SIG-M5 treated with dmso at 0.1 percent for 504 hours (cell line): ENCODE data around the gene RTP2.

ENCODE experiments used
- DNase-seq: peaks from one replicate; lab custom pipeline; 2025; ENCODE audit not compliant: unreplicated experiment; lab: John Stamatoyannopoulos, UW

Gene RTP2

DNA sequence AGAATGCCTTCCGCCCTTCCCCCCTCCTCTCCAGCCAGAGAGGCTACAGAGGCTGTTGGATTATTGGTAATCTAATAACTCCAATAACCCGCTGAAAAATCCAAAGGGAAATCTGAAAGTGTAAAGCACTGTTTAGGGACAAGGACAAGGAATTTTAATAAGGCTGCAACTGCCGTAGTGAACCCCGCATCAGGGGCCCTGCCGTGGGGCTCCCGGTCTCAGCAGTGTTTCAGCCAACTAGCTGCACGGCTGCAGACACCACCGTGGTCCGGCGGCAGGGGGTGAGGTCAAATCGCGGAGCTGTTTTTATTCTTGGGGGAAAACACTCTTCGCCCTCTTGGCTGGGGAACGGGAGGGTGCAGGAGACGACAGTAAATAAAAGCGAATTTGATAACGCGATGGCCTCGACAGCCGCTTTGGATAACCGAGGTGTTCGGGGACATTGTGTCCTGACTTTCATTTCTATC lies 36.8 kb upstream of the RTP2 start:
- no peak for DNase-seq

- peak; percentile 88 for DNase-seq
Observed at GRCh38 chr3:187738331-187739093, 36.2 kb upstream of the RTP2 start.

DNA sequence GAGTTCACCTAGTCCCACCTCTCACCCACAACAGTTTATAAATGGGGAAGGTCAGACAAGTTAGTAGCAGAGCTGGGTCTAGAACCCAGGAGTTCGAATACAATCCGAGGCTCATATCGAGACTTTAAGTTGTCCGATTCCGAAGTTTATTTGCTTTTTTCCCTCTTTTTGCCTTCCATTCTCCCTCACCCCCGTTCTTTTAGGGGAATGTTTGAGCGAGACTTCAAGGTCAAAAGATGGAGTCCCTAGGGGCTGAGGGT lies 35.6 kb upstream of the RTP2 start:
- no peak for DNase-seq

DNA sequence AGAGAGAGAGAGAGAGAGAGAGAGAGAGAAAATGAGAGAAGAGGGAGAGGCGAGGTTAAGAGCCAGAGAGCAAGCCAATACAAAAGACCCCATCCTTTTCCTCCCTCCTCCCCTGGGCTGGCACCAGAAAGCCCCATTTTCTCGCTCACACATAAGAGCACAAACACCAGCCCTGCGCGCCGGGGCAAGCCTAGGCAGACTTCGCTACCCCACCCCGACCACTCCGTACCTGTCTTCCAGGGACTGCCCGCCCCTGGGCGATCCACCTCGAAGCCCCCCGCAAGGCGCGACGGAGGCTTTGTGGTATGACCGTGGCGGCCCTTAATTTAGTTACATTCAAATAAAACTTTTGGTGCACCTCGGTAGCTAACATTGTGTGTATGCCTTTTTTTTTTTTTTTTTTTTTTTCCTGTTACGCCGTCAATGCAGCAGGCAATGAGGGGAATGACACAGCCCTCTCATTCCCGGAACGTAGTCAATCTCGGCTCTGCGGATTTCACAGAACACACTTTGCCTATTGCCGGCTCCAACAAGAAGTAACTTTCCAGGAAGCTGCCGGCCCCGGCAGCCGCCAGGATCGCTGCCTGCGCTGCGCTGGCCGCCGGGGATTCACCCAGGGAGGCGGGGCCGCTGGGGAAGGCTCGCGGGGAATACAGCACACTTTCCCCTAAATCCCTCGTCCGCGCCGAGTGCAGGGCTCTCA lies 35.2 kb upstream of the RTP2 start:
- peak; percentile 39 for DNase-seq

DNA sequence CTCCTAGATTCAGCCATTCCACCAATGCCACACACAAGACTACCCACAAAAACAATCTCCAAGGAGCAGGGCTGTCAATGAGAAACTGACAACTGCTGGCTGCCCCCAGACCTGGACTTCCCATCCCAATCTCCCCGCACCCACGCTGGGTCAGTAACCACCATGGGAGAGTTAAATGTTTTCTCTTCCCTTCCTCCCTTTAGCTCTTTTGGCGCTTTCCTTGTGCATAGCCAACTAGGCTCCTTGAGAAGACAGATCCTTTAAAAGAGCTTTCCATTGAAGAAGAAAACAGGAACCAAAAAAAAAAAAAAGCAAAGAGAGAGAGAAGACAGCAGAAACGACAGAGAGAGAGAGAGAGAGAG lies 34.6 kb upstream of the RTP2 start:
- peak; percentile 11 for DNase-seq

DNA sequence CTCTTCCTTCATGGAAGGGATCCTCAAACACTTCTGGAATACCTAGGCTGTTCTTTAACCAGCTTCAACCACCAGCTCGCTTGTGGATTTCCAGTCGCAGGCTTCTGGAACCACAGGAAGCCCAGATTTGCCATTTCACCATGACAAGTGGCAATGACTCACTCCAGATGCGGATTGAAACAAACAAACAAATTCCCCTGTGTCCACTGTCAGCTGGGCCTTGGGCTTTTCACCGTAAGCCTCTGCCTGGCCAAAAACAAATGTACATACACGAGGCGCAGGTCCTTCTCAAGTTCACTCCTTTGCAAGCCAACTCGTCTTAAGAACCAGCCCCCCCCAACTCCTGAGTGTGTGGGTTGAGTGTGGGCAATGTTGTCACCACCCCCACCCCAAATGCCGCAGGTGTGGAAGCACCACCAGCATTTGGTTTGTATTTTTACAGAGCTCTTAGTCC lies 34.1 kb upstream of the RTP2 start:
- no peak for DNase-seq

DNA sequence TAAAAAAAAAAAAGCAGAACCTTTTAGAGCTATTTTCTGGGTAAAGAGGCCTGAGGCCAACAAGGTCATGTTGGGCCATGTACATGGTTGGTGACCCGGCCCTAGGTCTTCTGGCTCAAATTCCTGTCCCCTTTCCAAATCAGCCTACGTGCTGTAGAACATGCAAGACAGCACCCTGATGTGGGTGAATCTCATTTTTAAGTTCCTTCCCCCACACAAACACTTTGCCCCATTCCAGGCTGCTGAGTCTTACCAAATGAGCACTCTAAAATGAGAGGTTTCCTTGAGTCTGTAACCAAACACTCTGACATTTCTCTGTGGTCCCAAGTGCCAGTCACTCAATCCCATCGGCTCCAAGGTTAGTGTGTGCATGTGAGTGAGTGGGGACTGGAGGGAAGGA lies 33.5 kb upstream of the RTP2 start:
- no peak for DNase-seq

DNA sequence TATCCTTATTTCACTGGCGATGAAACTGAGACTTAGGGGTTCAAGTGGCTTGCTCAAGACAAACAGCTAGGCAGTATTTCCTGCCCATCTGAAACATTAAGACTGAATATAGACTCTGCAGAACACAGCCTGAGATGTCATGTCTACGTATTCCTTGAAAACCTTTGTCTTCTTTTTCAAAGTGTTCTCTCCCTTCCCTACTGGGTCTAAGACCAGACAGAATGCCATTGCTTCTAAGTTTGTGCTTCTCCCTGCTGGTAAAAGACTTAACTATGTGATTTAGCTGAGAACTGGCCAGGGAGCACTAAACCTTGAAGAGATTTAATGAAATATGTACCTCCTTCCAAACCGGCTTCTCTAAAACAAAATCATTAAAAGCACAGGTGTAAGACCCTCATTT lies 33.0 kb upstream of the RTP2 start:
- no peak for DNase-seq

DNA sequence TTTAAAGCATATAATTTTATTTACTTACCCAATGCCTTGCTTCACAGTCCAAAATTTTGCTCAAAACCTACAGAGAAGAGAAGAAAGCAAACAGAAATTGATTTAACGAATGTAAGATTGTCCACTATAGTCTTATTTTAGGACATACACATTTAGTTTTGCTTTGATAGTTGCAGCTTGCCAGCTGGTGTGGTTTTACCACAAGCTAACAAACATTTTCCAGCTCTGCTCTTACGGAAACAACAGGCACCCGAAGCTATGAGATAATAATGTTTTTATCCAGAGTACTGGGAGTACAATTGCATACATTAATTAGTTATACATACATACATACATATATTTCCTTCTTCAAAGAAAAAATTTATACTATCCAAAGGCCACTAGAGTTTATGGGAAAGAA lies 32.5 kb upstream of the RTP2 start:
- DNase-seq: no peak

DNA sequence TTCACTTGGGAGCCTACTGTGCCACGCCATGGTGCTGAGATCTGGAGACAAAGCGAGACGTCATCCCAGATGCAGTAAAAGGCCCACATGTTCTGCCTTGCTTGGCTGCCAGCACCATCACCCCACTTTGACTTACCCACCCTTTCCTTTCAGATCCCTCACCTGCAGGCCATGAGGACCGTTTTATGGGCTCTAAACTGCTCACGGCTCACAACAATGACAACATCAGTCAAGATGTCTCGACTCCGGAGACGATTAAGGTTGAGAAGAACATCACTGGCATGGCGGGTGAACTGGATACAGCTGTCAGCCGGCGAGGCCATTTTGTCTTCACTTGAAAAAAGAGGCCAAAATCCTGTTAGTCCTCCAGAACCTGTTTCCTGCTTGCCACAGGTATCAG lies 31.0 kb upstream of the RTP2 start:
- no peak for DNase-seq

GRCh38 chr3:187729598-187729997 lies 27.2 kb upstream of the RTP2 start:
- DNase-seq: no peak

GRCh38 chr3:187728940-187729583 lies 26.7 kb upstream of the RTP2 start:
- no peak for DNase-seq

- DNase-seq: no peak
Observed at GRCh38 chr3:187728248-187728647, 25.9 kb upstream of the RTP2 start.

- no peak for DNase-seq
Observed at GRCh38 chr3:187726564-187726963, 24.2 kb upstream of the RTP2 start.

DNA sequence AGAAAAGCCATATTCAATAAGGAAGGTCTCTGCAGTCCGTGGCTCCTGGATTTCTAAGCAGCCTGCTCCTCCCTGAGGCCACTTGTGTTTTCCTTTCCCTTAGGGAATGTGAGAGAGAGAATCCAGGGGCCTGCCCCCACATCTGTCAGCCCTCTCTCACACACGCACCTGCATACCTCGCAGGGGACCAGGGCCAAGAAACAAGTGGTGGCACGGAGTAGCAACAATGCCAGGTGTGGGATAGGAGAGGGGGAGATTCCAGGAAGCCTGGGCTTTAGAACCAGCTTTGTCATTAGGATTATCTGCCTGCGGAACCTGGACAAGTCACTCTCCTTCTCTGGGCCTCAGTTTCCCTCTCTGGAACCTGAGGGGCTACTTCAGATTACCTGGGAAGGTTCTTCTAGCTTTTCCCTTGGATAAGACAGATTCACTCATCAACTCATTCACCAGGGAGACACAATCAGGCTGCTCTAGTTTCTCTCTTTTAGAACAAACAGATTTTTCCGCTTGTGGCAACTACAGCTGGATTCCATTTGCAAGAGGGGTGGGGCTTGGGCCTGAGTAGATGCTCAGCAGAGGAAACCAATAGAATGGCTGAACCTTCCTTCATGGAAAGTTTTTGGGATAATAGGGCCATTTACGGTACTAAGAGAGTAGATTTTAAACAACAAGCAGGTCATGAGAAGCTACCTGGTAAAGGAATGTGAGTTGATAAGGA lies 23.5 kb upstream of the RTP2 start:
- no peak for DNase-seq

DNA sequence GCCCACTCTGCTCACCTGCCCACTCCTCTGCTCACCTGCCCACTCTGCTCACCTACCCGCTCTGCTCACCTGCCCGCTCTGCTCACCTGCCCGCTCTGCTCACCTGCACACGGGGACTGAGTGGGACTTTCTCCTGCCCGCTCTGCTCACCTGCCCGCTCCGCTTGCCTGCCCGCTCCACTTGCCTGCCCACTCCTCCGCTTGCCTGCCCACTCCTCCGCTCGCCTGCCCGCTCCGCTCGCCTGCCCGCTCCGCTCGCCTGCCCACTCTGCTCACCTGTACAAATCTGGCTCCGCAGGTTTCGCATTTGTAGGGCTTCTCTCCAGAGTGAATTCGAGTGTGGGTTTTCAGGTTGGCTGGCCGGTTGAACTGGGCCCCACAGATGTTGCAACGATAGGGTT lies 22.9 kb upstream of the RTP2 start:
- no peak for DNase-seq

DNA sequence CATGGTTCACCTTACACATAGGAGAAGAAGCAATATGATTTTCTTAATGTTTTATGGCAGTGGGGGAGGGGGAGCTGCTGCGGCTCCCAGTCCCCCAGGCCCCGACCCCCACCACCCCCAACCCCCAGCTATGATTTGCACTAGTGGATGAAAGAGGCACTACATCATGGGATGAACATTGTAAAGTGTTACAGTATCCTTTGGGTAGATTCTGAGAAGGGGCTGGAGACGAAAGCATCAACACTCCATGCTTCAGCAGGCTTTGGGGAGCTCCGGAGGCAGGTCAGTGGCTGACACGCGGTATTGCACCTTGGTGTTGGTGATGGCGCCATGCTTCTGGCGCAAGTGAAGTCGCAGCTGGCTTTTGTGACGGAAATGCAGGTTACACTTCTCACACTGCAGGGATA lies 19.9 kb upstream of the RTP2 start:
- no peak for DNase-seq

DNA sequence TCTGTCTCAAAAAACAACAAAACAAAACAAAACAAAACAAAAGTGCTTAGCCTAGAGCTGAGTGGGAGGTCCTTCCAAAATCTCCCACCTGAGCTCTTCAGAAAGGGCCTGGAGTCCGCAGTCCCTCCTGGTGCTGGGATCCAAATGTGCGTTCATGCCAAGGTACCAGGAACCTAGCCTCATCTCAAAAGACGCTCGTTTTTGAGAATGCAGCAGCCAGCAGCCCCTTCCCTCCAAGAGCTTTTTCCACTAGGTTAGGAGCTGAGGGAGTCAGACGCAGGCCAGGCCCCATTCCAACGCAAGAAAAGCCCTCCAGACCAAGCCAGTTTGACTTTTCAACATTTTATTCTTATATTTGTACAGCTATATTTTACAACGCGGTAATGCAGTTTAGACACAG lies 18.7 kb upstream of the RTP2 start:
- no peak for DNase-seq

GRCh38 chr3:187720337-187720670 lies 17.9 kb upstream of the RTP2 start:
- DNase-seq: no peak

- no peak for DNase-seq
Observed at GRCh38 chr3:187719628-187720336, 17.4 kb upstream of the RTP2 start.

- DNase-seq: no peak
Observed at GRCh38 chr3:187718802-187719201, 16.4 kb upstream of the RTP2 start.
